ENCODE measurements around the gene TNFRSF12A. TPM values are rescaled to one million over a fixed set of nuclear protein-coding genes. Genes with fewer than 3 reads are reported as not detected.

Gene TNFRSF12A
- total RNA-seq, 4 donors from 2014 or later, result 20.9 to 140 (median 57.5) TPM

- peak; percentile 94 for DNase-seq (ENCODE audit: extremely low spot score)
- intact Hi-C loops (cut with DNase I), result no loop called here
- peak within 1 kb of the TSS; percentile 80 to 89 (median 86) for H3K27ac ChIP-seq (replicated peaks in 1 of 4)
- H3K9me3 ChIP-seq, result no peaks in the 10 kb centered on the region
- no peaks in the 10 kb centered on the region for H3K36me3 ChIP-seq
- peak within 1 kb of the TSS; percentile 66 to 84 (median 72) for H3K4me3 ChIP-seq
- peaks cover 0 to 41% (median 4%) of the 10 kb centered on the region in 4 donors for H3K27me3 ChIP-seq
- TF ChIP-seq POLR2A (IDR thresholded peaks at IDR 0.05; ENCODE audit: low read depth) (peak; percentile 94), CTCF (IDR thresholded peaks at IDR 0.05) (peak in 1 of 3 experiments; percentile 42), EP300 (IDR thresholded peaks at IDR 0.05) (no peak), POLR2AphosphoS5 (IDR thresholded peaks at IDR 0.05) (peak; percentile 96 to 99)
- H3K4me1 ChIP-seq, result peaks cover 23 to 39% (median 29%) of the 10 kb centered on the region in 4 donors
- 29% methylated on average over 18 of the region's 91 CpGs for WGBS
Measured at GRCh38 chr16:2980227-2981176, 39.7 kb upstream of the TNFRSF12A start, which contains the start of gene PKMYT1. Gene PKMYT1 (minus strand): TSS chr16:2980446. CDS start chr16:2979657, 789 bp downstream.

GRCh38 chr16:2981177-2981898, 38.8 kb upstream of the TNFRSF12A start:
- peak overlapping the region in 1 of 4 donors; percentile 80 for H3K27ac ChIP-seq (replicated peaks in 1 of 4)
- H3K9me3 ChIP-seq, result no peaks in the 10 kb centered on the region
- peaks cover 28 to 47% (median 32%) of the 10 kb centered on the region in 4 donors for H3K4me1 ChIP-seq
- H3K4me3 ChIP-seq, result peak overlapping the region; percentile 66 to 84 (median 72)
- intact Hi-C loops (cut with DNase I), result no loop called here
- TF ChIP-seq CTCF (IDR thresholded peaks at IDR 0.05) (no peak), POLR2AphosphoS5 (IDR thresholded peaks at IDR 0.05) (no peak), EP300 (IDR thresholded peaks at IDR 0.05) (no peak), POLR2A (IDR thresholded peaks at IDR 0.05; ENCODE audit: low read depth) (no peak)
- no peaks in the 10 kb centered on the region for H3K36me3 ChIP-seq
- WGBS, result 57% methylated on average over 33 of the region's 33 CpGs
- DNase-seq (ENCODE audit: extremely low spot score), result no peak
- H3K27me3 ChIP-seq, result peaks cover 0 to 38% (median 4%) of the 10 kb centered on the region in 4 donors

- Histone ChIP-seq H3K4me3 (no peak overlapping the region), H3K4me1 (peaks cover 28 to 47% (median 32%) of the 10 kb centered on the region in 4 donors), H3K9me3 (no peaks in the 10 kb centered on the region), H3K36me3 (no peaks in the 10 kb centered on the region), H3K27me3 (peaks cover 0 to 34% (median 4%) of the 10 kb centered on the region in 4 donors), H3K27ac (replicated peaks in 1 of 4) (no peak overlapping the region)
- intact Hi-C loops (cut with DNase I), result no loop called here
- no peak for DNase-seq (ENCODE audit: extremely low spot score)
- 64% methylated on average over 3 of the region's 4 CpGs for WGBS
- TF ChIP-seq EP300 (IDR thresholded peaks at IDR 0.05), result no peak
Measured at GRCh38 chr16:2981899-2982250, 38.3 kb upstream of the TNFRSF12A start.

GRCh38 chr16:2982402-2982801, 37.8 kb upstream of the TNFRSF12A start:
- Histone ChIP-seq H3K4me1 (peaks cover 28 to 47% (median 32%) of the 10 kb centered on the region in 4 donors), H3K27ac (replicated peaks in 1 of 4) (no peak overlapping the region), H3K9me3 (no peaks in the 10 kb centered on the region), H3K4me3 (no peak overlapping the region), H3K27me3 (peaks cover 0 to 34% (median 4%) of the 10 kb centered on the region in 4 donors), H3K36me3 (no peaks in the 10 kb centered on the region)
- no peak for TF ChIP-seq POLR2AphosphoS5 (IDR thresholded peaks at IDR 0.05)
- no peak for TF ChIP-seq POLR2A (IDR thresholded peaks at IDR 0.05; ENCODE audit: low read depth)
- TF ChIP-seq EP300 (IDR thresholded peaks at IDR 0.05), result no peak
- TF ChIP-seq CTCF (IDR thresholded peaks at IDR 0.05), result no peak
- WGBS, result 87% methylated on average over 5 of the region's 5 CpGs
- DNase-seq (ENCODE audit: extremely low spot score), result no peak
- intact Hi-C loops (cut with DNase I), result no loop called here

GRCh38 chr16:2983706-2984136, 36.4 kb upstream of the TNFRSF12A start:
- peaks cover 28 to 47% (median 32%) of the 10 kb centered on the region in 4 donors for H3K4me1 ChIP-seq
- H3K27me3 ChIP-seq, result peaks cover 0 to 35% (median 4%) of the 10 kb centered on the region in 4 donors
- H3K27ac ChIP-seq (replicated peaks in 1 of 4), result no peak overlapping the region
- no peaks in the 10 kb centered on the region for H3K36me3 ChIP-seq
- H3K9me3 ChIP-seq, result no peaks in the 10 kb centered on the region
- TF ChIP-seq CTCF (IDR thresholded peaks at IDR 0.05) (peak in 2 of 3 experiments; percentile 95 to 96), EP300 (IDR thresholded peaks at IDR 0.05) (no peak), POLR2AphosphoS5 (IDR thresholded peaks at IDR 0.05) (peak in 1 of 2 donors; percentile 40), POLR2A (IDR thresholded peaks at IDR 0.05; ENCODE audit: low read depth) (no peak)
- peak overlapping the region; percentile 24 to 44 (median 32) for H3K4me3 ChIP-seq
- 40% methylated on average over 14 of the region's 42 CpGs for WGBS
- peak; percentile 95 for DNase-seq (ENCODE audit: extremely low spot score)
- intact Hi-C loops (cut with DNase I), result no loop called here

Measured in esophagus muscularis mucosa (tissue), 4 donors.